ENCODE data around the gene LHX3.

GRCh38 chr9:136152543-136152866 lies 52.4 kb downstream of the LHX3 start:
- TF ChIP-seq CTCF (conservative IDR thresholded peaks at IDR 0.05 in 1 of 2, IDR thresholded peaks at IDR 0.05 in 1 of 2; ENCODE audit: low read depth in 1 of 2, low read length in 2 of 2) = no peak
- no peak for TF ChIP-seq EZH2 (IDR thresholded peaks at IDR 0.05; ENCODE audit: low read length, missing control alignments)
